ENCODE results near the gene GLRA1. TPM values are rescaled to one million over a fixed set of nuclear protein-coding genes. Genes with fewer than 3 reads are reported as not detected.

GLRA1 gene
- total RNA-seq, 1 donor: not detected

DNA sequence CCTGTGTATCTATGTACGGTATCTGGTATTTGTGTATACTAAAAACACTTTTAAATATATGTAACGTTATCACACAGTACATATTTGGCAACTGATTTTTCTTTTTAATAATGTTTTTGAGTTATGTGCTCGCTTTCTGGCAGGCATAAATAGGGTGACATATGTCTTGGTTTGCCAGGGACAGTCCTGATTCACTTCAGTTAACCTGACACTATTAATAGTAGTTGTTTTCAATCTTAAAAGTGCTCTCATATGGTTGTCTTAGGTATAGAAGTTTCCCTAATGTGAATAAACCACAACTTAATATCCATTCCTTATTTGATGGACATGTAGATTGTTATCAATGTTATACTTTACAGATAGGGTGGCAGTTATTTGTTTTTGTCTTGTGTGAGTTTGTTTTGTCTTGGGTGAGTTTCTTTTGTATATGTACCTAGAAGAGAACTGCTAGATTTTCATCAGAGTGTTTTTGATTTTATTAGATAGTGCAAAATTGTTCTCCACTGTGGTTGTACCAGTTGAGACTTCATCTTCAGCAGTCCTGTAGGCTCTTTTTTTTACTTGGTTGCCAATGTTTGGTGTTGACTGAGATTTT is 145.0 kb downstream of the GLRA1 start:
- DNase-seq (ENCODE audit: low read depth): no peak
- no peak overlapping the region for H3K4me3 ChIP-seq (ENCODE audit: low read depth, low read length)
- TF ChIP-seq, protein P1, sequence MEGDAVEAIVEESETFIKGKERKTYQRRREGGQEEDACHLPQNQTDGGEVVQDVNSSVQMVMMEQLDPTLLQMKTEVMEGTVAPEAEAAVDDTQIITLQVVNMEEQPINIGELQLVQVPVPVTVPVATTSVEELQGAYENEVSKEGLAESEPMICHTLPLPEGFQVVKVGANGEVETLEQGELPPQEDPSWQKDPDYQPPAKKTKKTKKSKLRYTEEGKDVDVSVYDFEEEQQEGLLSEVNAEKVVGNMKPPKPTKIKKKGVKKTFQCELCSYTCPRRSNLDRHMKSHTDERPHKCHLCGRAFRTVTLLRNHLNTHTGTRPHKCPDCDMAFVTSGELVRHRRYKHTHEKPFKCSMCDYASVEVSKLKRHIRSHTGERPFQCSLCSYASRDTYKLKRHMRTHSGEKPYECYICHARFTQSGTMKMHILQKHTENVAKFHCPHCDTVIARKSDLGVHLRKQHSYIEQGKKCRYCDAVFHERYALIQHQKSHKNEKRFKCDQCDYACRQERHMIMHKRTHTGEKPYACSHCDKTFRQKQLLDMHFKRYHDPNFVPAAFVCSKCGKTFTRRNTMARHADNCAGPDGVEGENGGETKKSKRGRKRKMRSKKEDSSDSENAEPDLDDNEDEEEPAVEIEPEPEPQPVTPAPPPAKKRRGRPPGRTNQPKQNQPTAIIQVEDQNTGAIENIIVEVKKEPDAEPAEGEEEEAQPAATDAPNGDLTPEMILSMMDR (IDR thresholded peaks at IDR 0.05; ENCODE audit: insufficient read depth, low read length): no peak

DNA sequence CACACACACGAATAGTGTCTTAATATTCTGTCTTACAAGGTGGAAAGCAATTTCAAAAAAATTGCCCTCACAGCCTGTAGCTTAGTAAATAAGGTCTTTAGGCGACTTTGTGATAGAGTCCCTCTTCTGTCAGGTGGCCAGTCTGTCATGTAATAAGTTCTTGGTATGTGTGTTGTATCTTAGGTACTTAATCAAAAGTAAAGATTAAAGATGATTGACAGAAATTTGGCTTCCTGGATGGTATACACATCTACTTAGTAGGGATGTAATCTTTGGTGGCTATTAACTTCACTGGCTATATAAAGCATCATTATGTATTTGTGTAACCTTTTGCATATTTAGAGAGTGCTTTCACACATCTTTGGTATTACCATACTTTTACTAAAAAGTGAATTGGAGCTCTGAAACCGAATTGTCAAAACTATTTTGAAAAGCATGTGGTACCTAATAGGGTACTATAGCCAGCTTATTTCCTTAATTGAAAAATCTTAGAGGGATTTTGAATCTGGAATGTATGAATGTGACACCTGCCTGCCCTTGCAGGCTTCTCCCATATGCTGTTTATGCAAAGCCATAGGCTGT is 149.5 kb downstream of the GLRA1 start:
- DNase-seq (ENCODE audit: low read depth): no peak
- TF ChIP-seq, protein P1 (IDR thresholded peaks at IDR 0.05; ENCODE audit: insufficient read depth, low read length): no peak
- peak overlapping the region; percentile 6 for H3K4me3 ChIP-seq (ENCODE audit: low read depth, low read length)

DNA sequence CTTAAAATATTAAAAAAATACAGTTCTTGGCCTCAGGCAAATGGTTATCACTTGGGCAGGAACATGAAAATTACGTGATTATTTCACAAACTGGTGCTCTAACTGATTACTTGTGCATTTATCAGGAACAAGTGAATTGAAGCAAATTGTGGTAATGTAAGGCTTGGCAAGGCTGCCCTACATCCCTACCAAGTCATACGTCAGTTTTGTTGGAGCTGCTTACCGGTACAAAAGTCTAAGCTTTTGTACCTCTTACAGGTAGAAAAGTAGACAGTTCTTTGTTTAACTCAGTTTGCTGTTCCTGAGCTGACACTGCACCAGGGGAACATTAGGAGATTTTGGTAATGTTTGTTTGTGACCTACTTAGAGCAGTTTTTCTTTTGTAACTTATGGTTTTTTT is 150.7 kb downstream of the GLRA1 start:
- DNase-seq (ENCODE audit: low read depth): no peak
- TF ChIP-seq, protein P1 (IDR thresholded peaks at IDR 0.05; ENCODE audit: insufficient read depth, low read length): no peak
- H3K4me3 ChIP-seq (ENCODE audit: low read depth, low read length): peak overlapping the region; percentile 97

DNA sequence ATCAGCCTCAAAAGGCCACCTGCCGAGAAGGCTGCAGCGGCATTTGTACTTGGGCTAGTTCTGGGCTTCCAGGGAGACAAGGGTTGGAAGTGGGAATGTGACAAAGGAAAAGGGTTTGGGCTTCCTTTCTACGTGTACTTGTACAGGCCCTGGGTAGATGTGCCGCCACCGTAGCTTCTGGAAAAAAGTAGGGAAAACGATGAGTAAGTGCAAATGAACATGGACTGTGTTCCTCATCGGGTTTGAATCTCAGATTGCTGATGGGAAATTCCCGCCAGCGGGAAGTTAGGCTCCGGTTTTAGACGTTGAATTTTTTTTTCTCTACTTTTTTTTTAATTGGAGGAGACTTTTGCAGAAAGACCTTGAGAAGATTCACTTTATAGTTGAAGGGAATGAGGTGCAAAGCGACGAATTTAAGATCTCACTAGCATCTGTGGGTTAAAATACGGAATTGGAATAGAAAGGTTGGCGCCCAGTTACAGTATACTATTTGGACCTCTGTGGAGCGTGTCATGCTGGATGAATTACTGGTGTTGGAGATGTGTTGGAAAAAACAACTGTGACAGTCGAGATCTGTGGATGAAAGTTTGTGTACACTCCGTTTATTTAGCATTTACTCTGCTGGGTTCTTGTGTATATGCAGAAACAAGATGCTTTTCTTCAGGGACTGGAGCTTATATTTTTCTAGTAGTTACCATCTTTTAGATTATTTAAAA is 151.6 kb downstream of the GLRA1 start:
- TF ChIP-seq, protein P1 (IDR thresholded peaks at IDR 0.05; ENCODE audit: insufficient read depth, low read length): no peak
- peak; percentile 37 for DNase-seq (ENCODE audit: low read depth)
- peak overlapping the region; percentile 97 for H3K4me3 ChIP-seq (ENCODE audit: low read depth, low read length)

Small RNAs within 50 kb of the gene (small RNA-seq; reads per million reads assigned to genes)
- gene RNA5SP198: not detected

Other genes with a start within 250 kb of the GLRA1 start
- 1,011 and 5,653 TPM in 2 replicates for gene SPARC, start 237.9 kb downstream of the GLRA1 start, total RNA-seq (ENCODE audit: low replicate concordance)
- gene ATOX1, start 166.2 kb downstream of the GLRA1 start, total RNA-seq (ENCODE audit: low replicate concordance): 28.6 and 66.6 TPM in 2 replicates
- 161 and 239 TPM in 2 replicates for gene G3BP1, start 152.9 kb downstream of the GLRA1 start, total RNA-seq (ENCODE audit: low replicate concordance)

All from fibroblast of the aortic adventitia (primary cell).